Measurements from ENCODE around the gene FAM120A. TPM values are rescaled to one million over a fixed set of nuclear protein-coding genes. Genes with fewer than 3 reads are reported as not detected.

The FAM120A gene
- total and polyA plus RNA-seq, 4 donors, result 28.3 to 91.0 (median 50.3) TPM

DNA sequence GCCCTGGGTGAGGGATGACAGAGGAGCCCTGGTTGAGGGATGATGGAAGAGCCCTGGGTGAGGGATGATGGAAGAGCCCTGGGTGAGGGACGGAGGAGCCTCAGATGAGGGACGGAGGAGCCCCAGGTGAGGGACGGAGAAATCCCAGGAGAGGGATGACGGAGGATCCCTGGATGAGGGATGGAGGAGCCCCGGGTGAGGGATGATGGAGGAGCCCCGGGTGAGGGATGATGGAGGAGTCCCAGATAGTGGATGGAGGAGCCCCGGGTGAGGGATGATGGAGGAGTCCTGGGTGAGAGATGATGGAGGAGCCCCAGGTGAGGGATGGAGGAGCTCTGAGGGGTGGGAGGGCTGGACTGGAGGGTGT, 135.8 kb downstream of the FAM120A start:
- Histone ChIP-seq H3K4me1 (ENCODE audit: control insufficient read depth in 4 of 4, insufficient read depth in 4 of 4, low read length in 3 of 4) (peaks cover 2 to 7% (median 4%) of the 10 kb centered on the region in 4 donors), H3K9ac (ENCODE audit: low read depth in 1 of 2, low read length in 2 of 2) (no peak overlapping the region), H3K4me3 (ENCODE audit: low read depth in 1 of 3, low read length in 3 of 3) (no peak overlapping the region), H3K27me3 (ENCODE audit: control insufficient read depth in 4 of 4, insufficient read depth in 4 of 4, low read length in 3 of 4) (no peaks in the 10 kb centered on the region), H3K9me3 (ENCODE audit: control insufficient read depth in 4 of 4, low read length in 3 of 4) (no peaks in the 10 kb centered on the region), H3K36me3 (ENCODE audit: control insufficient read depth in 4 of 4, insufficient read depth in 3 of 4, low read depth in 1 of 4, low read length in 3 of 4) (no peaks in the 10 kb centered on the region), H3K27ac (ENCODE audit: low read depth in 1 of 2, low read length in 2 of 2) (no peak overlapping the region)
- 94% methylated on average over 7 of the region's 7 CpGs for WGBS
- no peak for DNase-seq (ENCODE audit: low spot score)
- TF ChIP-seq FOXA2 (IDR thresholded peaks at IDR 0.05), result no peak
- TF ChIP-seq NR2F2 (IDR thresholded peaks at IDR 0.05), result no peak
- no peak for TF ChIP-seq GABPA (IDR thresholded peaks at IDR 0.05 in 1 of 2, conservative IDR thresholded peaks at IDR 0.05 in 1 of 2)
- TF ChIP-seq YY1 (IDR thresholded peaks at IDR 0.05), result no peak
- TF ChIP-seq TAF1 (conservative IDR thresholded peaks at IDR 0.05), result no peak

DNA sequence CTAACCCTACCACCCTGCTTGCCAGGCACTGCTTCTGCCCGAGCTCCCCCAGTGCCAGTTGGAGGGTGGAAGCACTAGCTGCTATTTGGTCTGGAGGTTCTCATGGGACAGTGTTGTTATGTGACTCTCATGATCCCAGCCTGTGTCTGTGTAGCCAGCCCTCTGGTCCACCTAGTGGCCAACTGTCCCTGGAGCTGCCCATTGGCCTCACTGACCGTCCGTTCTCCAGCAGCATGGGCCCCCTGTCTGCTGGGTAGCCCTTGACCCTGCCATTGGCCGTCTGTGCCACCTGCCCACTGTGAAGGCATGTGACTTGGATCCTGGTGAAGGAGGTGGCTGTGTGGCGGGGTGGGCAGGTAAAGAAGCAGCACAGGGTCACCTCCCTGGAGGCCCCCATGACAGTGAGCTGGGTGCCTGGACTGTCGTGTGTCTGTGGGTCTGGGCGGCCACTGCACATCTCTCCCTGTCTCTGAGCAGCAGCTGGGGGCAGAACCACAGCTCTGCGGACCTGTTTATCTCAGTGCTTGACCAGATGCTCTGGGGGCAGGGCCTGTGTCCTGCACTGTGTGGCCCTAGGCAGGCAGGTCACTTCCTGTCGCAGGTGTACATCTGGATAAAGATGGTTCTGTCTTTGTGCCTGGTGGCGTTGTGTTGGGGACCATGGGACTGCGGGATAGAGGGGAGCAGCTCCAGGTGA, 136.3 kb downstream of the FAM120A start:
- Histone ChIP-seq H3K9me3 (ENCODE audit: control insufficient read depth in 4 of 4, low read length in 3 of 4) (no peaks in the 10 kb centered on the region), H3K27me3 (ENCODE audit: control insufficient read depth in 4 of 4, insufficient read depth in 4 of 4, low read length in 3 of 4) (no peaks in the 10 kb centered on the region), H3K9ac (ENCODE audit: low read depth in 1 of 2, low read length in 2 of 2) (no peak overlapping the region), H3K36me3 (ENCODE audit: control insufficient read depth in 4 of 4, insufficient read depth in 3 of 4, low read depth in 1 of 4, low read length in 3 of 4) (no peaks in the 10 kb centered on the region), H3K4me1 (ENCODE audit: control insufficient read depth in 4 of 4, insufficient read depth in 4 of 4, low read length in 3 of 4) (peaks cover 0 to 3% (median under 1%) of the 10 kb centered on the region in 4 donors), H3K4me3 (ENCODE audit: low read depth in 1 of 3, low read length in 3 of 3) (no peak overlapping the region), H3K27ac (ENCODE audit: low read depth in 1 of 2, low read length in 2 of 2) (no peak overlapping the region)
- peak; percentile 33 for DNase-seq (ENCODE audit: low spot score)
- 95% methylated on average over 11 of the region's 11 CpGs for WGBS
- TF ChIP-seq FOXA2 (IDR thresholded peaks at IDR 0.05) (no peak), CTCF (IDR thresholded peaks at IDR 0.05; ENCODE audit: low read depth, low read length, missing input control) (peak; percentile 6), RAD21 (IDR thresholded peaks at IDR 0.05) (peak in 1 of 2 donors; percentile 36)

GRCh38 chr9:93588641-93589609, 137.4 kb downstream of the FAM120A start:
- H3K27me3 ChIP-seq (ENCODE audit: control insufficient read depth in 4 of 4, insufficient read depth in 4 of 4, low read length in 3 of 4), result no peaks in the 10 kb centered on the region
- WGBS, result 89% methylated on average over 12 of the region's 12 CpGs
- H3K4me3 ChIP-seq (ENCODE audit: low read depth in 1 of 3, low read length in 3 of 3), result no peak overlapping the region
- H3K9me3 ChIP-seq (ENCODE audit: control insufficient read depth in 4 of 4, low read length in 3 of 4), result no peaks in the 10 kb centered on the region
- peaks cover 0 to 3% (median 0%) of the 10 kb centered on the region in 4 donors for H3K4me1 ChIP-seq (ENCODE audit: control insufficient read depth in 4 of 4, insufficient read depth in 4 of 4, low read length in 3 of 4)
- TF ChIP-seq JUND (IDR thresholded peaks at IDR 0.05), result no peak
- no peak for TF ChIP-seq RXRA (IDR thresholded peaks at IDR 0.05)
- TF ChIP-seq FOXA1 (IDR thresholded peaks at IDR 0.05), result no peak
- no peak for TF ChIP-seq TAF1 (conservative IDR thresholded peaks at IDR 0.05)
- no peak for TF ChIP-seq NR2F2 (IDR thresholded peaks at IDR 0.05)
- TF ChIP-seq, protein P1, sequence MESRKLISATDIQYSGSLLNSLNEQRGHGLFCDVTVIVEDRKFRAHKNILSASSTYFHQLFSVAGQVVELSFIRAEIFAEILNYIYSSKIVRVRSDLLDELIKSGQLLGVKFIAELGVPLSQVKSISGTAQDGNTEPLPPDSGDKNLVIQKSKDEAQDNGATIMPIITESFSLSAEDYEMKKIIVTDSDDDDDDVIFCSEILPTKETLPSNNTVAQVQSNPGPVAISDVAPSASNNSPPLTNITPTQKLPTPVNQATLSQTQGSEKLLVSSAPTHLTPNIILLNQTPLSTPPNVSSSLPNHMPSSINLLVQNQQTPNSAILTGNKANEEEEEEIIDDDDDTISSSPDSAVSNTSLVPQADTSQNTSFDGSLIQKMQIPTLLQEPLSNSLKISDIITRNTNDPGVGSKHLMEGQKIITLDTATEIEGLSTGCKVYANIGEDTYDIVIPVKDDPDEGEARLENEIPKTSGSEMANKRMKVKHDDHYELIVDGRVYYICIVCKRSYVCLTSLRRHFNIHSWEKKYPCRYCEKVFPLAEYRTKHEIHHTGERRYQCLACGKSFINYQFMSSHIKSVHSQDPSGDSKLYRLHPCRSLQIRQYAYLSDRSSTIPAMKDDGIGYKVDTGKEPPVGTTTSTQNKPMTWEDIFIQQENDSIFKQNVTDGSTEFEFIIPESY (IDR thresholded peaks at IDR 0.05), result no peak
- no peak for TF ChIP-seq RAD21 (IDR thresholded peaks at IDR 0.05)
- TF ChIP-seq EGR1 (IDR thresholded peaks at IDR 0.05; ENCODE audit: low read depth in 2 of 2), result no peak
- H3K27ac ChIP-seq (ENCODE audit: low read depth in 1 of 2, low read length in 2 of 2), result no peak overlapping the region
- peak; percentile 27 for DNase-seq (ENCODE audit: low spot score)
- no peaks in the 10 kb centered on the region for H3K36me3 ChIP-seq (ENCODE audit: control insufficient read depth in 4 of 4, insufficient read depth in 3 of 4, low read depth in 1 of 4, low read length in 3 of 4)
- no peak overlapping the region for H3K9ac ChIP-seq (ENCODE audit: low read depth in 1 of 2, low read length in 2 of 2)
